Measurements from ENCODE around the gene KRTAP15-1. TPM values are rescaled to one million over a fixed set of nuclear protein-coding genes. Genes with fewer than 3 reads are reported as not detected.

The KRTAP15-1 gene
- total RNA-seq, 2 donors from 2014 or later: not detected

DNA sequence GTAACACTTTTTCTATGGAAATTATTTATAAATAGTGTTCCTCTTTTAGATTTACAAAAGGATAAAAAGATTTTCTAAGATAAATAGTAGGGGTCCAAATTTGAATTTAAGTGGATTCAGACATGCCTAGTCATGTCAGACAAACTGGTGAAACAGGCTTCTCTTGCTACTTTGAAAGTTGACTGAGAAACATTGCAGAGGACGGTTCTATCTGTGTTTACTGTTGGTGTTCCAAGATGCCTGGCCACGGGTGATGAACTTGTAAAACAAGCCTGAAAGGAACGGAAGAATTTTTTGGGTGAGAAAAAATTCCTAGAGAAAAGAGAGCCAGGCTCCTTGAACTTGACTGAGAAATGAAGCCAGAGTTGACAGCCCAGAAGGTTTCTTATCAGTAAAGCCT lies 37.9 kb downstream of the KRTAP15-1 start:
- Mint-ChIP-seq H3K36me3 (no peaks in the 10 kb centered on the region), H3K27ac (no peak overlapping the region), H3K9me3 (no peaks in the 10 kb centered on the region)
- no peak for DNase-seq (ENCODE audit: low spot score in 2 of 2)
- ATAC-seq: no peak

DNA sequence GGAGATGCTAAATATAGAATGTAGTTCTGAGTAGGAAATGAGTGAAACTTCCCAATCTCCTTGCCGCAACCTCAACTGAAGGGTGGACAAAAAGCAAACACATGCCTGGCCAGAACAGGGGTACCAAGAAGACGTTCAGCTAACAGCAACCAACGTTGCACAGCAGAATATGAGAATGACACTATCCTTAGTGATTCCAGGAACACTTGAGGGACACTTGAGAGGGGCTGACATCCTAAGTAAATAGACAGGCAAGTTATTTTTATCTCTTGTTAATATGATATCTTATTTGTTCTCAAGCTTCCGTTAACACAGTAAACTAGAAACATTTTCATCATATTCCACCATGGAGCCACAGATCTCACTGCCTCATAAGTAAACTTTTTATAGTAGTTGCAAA lies 39.2 kb downstream of the KRTAP15-1 start:
- H3K36me3 Mint-ChIP-seq: no peaks in the 10 kb centered on the region
- ATAC-seq (no peak), DNase-seq (ENCODE audit: low spot score in 2 of 2) (no peak)
- no peaks in the 10 kb centered on the region for H3K9me3 Mint-ChIP-seq
- H3K27ac Mint-ChIP-seq: no peak overlapping the region

DNA sequence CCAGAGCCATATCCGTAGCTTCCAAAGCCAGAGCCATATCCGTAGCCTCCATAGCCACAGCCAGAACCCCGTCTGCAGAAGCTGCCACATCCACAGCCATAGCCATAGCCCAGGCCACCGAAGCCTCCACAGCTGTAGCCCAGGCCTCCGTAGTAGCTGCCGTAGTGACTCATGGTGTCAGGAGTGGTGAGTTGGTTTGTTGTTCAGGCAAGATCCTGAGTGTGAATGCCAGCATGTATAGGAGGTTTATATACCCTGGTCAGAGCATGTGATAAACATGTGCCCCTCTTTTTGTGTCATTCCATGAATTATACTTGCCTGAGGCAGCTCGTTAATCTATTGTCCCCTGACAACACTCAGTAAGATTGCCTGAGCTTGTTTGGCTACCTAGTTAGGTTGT lies 40.1 kb downstream of the KRTAP15-1 start, which contains the start of gene KRTAP19-1:
Gene KRTAP19-1 (minus strand): TSS at position 223 of the 400 bp plus-strand sequence. CDS start 50 bp downstream, at position 173.
- ATAC-seq: no peak
- no peak for DNase-seq (ENCODE audit: low spot score in 2 of 2)
- Mint-ChIP-seq H3K9me3 (peaks cover under 1 to 4% of the 10 kb centered on the region in 2 donors), H3K27ac (no peak within 1 kb of the TSS), H3K36me3 (no peaks in the 10 kb centered on the region)

DNA sequence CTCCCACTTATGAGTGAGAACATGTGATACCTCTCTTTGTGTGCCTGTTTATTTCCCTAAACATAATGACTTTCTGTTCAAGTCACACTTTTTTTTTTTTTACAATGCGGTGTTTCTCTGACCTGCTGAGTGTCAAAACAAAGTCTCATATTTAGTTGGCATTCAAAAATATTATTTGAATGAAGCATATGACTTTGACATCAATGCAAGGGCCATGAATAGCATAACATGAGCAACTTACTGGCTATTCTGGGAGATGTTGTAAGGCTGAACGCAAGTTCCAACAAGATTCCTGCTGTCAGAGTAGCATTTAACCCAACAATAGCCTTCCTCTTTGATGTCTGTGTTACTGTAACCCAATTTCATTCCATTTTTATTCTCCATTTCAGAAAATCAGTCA lies 42.1 kb downstream of the KRTAP15-1 start:
- H3K9me3 Mint-ChIP-seq: peaks cover 9% of the 10 kb centered on the region in 2 donors
- peaks cover 0 to 9% of the 10 kb centered on the region in 2 donors for H3K36me3 Mint-ChIP-seq
- no peak for ATAC-seq
- no peak overlapping the region for H3K27ac Mint-ChIP-seq
- no peak for DNase-seq (ENCODE audit: low spot score in 2 of 2)

DNA sequence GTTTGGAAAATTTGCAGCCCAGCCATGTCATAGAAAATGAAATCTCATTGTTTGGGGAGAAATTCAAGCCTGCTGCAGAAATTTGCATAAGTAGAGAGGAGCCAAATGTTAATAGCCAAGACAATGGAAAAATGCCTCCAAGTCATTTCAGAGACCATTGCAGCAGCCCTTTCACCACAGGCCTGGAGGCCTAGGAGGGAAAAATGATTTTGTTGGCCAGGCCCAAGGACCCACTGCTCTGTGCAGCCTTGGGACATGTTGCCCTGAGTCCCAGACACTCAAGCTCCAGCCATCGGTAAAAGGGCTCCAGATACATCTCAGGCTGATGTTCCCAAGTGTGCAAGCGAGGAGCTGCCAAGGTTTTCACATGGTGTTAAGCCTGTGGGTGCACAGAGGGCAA lies 46.1 kb downstream of the KRTAP15-1 start:
- H3K27ac Mint-ChIP-seq: no peak overlapping the region
- peaks cover 0 to 9% of the 10 kb centered on the region in 2 donors for H3K36me3 Mint-ChIP-seq
- no peak for DNase-seq (ENCODE audit: low spot score in 2 of 2)
- H3K9me3 Mint-ChIP-seq: peaks cover 9 to 13% of the 10 kb centered on the region in 2 donors
- ATAC-seq: no peak

DNA sequence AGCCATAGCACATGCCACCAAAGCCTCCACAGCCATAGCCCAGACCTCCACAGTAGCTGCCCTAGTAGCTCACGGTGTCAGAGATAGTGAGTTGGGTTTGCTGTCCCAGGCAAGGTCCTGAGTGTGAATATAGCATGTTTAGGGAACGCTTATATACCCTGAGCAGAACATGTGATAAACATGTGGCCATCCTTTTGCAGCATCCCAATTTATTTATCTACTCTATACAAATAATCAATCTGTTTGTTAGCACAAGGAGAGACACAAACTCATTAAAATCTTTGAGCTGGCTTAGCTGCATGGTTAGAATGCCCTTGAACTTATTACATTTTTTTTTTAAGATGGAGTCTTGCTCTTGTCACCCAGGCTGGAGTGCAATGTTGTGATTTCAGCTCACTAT lies 47.3 kb downstream of the KRTAP15-1 start, which contains the start of gene KRTAP19-2:
Gene KRTAP19-2 (minus strand): TSS at position 101 of the 400 bp plus-strand sequence. CDS start 88 bp downstream, at position 13.
- no peak for DNase-seq (ENCODE audit: low spot score in 2 of 2)
- ATAC-seq: no peak
- Mint-ChIP-seq H3K9me3 (peaks cover 9 to 13% of the 10 kb centered on the region in 2 donors), H3K27ac (no peak within 1 kb of the TSS), H3K36me3 (peaks cover 0 to 9% of the 10 kb centered on the region in 2 donors)

Other genes starting within 250 kb of the KRTAP15-1 start
- gene CLDN8, start 224.2 kb upstream of the KRTAP15-1 start, total RNA-seq: not detected
- not detected for gene KRTAP24-1, start 157.3 kb upstream of the KRTAP15-1 start, total RNA-seq
- not detected for gene KRTAP25-1, start 150.8 kb upstream of the KRTAP15-1 start, total RNA-seq
- gene KRTAP26-1, start 120.0 kb upstream of the KRTAP15-1 start, total RNA-seq: not detected
- not detected for gene KRTAP27-1, start 102.6 kb upstream of the KRTAP15-1 start, total RNA-seq
- gene KRTAP23-1, start 91.7 kb upstream of the KRTAP15-1 start, total RNA-seq: not detected
- not detected for gene KRTAP13-2, start 68.0 kb upstream of the KRTAP15-1 start, total RNA-seq
- not detected for gene KRTAP13-1, start 44.2 kb upstream of the KRTAP15-1 start, total RNA-seq
- not detected for gene KRTAP13-3, start 14.3 kb upstream of the KRTAP15-1 start, total RNA-seq
- gene KRTAP13-4, start 10.1 kb upstream of the KRTAP15-1 start, total RNA-seq: not detected
- gene KRTAP19-1, start 40.1 kb downstream of the KRTAP15-1 start, total RNA-seq: not detected
- not detected for gene KRTAP19-2, start 47.2 kb downstream of the KRTAP15-1 start, total RNA-seq
- not detected for gene KRTAP19-3, start 51.7 kb downstream of the KRTAP15-1 start, total RNA-seq
- not detected for gene KRTAP19-4, start 56.9 kb downstream of the KRTAP15-1 start, total RNA-seq
- not detected for gene KRTAP19-5, start 61.9 kb downstream of the KRTAP15-1 start, total RNA-seq
- not detected for gene KRTAP19-6, start 101.6 kb downstream of the KRTAP15-1 start, total RNA-seq
- not detected for gene KRTAP19-7, start 121.0 kb downstream of the KRTAP15-1 start, total RNA-seq
- gene KRTAP22-2, start 150.1 kb downstream of the KRTAP15-1 start, total RNA-seq: not detected
- not detected for gene KRTAP6-3, start 152.2 kb downstream of the KRTAP15-1 start, total RNA-seq
- not detected for gene KRTAP6-2, start 158.6 kb downstream of the KRTAP15-1 start, total RNA-seq
- gene KRTAP22-1, start 160.8 kb downstream of the KRTAP15-1 start, total RNA-seq: not detected
- not detected for gene KRTAP6-1, start 173.7 kb downstream of the KRTAP15-1 start, total RNA-seq
- not detected for gene KRTAP20-1, start 176.2 kb downstream of the KRTAP15-1 start, total RNA-seq
- gene KRTAP20-4, start 180.4 kb downstream of the KRTAP15-1 start, total RNA-seq: not detected
- not detected for gene KRTAP20-2, start 194.9 kb downstream of the KRTAP15-1 start, total RNA-seq
- not detected for gene KRTAP20-3, start 202.6 kb downstream of the KRTAP15-1 start, total RNA-seq

All from activated naive CD4-positive, alpha-beta T cell treated with anti-CD3 and anti-CD28 coated beads, Interleukin-2, amount 50 U/mL, for 72 hours (primary cell).